HEK293 (cell line): ENCODE measurements around the gene HSPA4L.
A peak's percentile ranks its signal among the peaks of the same experiment; 100 is the strongest.

Source experiments
- CTCF ChIA-PET: fragments of 350-600 bp; formaldehyde crosslinking; extraction: SDS; loops from one replicate; lab custom pipeline; 2021; ENCODE audit warnings: antibody characterized with exemption; lab: Yijun Ruan, JAX
- POLR2A ChIA-PET: fragments of 300-600 bp; formaldehyde crosslinking; extraction: SDS; loops from one replicate; lab custom pipeline; 2020; ENCODE audit warnings: antibody characterized with exemption, inconsistent platforms; lab: Yijun Ruan, JAX
- H3K27ac ChIP-seq: fragments of 200-500 bp; sonication (Bioruptor generic); 2 replicates; pipeline ENCODE4 v1.5.1; 2014; ENCODE audit warnings: low read depth, low read length, control low read depth, inconsistent platforms; ENCODE audit errors: extremely low read depth
- H3K36me3 ChIP-seq, 2 experiments: fragments of 200-500 bp in 1 of 2; sonication (Bioruptor generic) in 1 of 2; 1 replicate in 1 of 2; 2 replicates in 1 of 2; pipeline ENCODE4 v1.5.1; 2014 to 2017; ENCODE audit warnings: inconsistent platforms in 2 of 2, low read length in 2 of 2; ENCODE audit not compliant: control insufficient read depth in 2 of 2, insufficient read depth in 1 of 2
- H3K4me1 ChIP-seq: fragments of 200-500 bp; sonication (Bioruptor generic); 2 replicates; pipeline ENCODE4 v1.5.1; 2014; ENCODE audit warnings: mild to moderate bottlenecking, low read length, inconsistent platforms; ENCODE audit not compliant: control insufficient read depth, insufficient read depth
- H3K4me3 ChIP-seq: 2 replicates; pipeline ENCODE4 v1.5.1; 2011; ENCODE audit warnings: low read depth, mild to moderate bottlenecking, control low read depth, low read length, moderate library complexity
- H3K9me3 ChIP-seq: fragments of 200-500 bp; sonication (Bioruptor generic); 2 replicates; pipeline ENCODE4 v1.5.1; 2014; ENCODE audit warnings: low read depth, low read length, inconsistent platforms; ENCODE audit not compliant: control insufficient read depth, insufficient read depth
- BCL6B ChIP-seq: fragments of 450-650 bp; formaldehyde crosslinking; IDR thresholded peaks from 2 replicates; pipeline ENCODE4 v1.5.1; 2017; ENCODE audit warnings: missing biosample characterization, missing genetic modification characterization
- EGR2 ChIP-seq: fragments of 450-650 bp; formaldehyde crosslinking; IDR thresholded peaks from 2 replicates; pipeline ENCODE4 v1.5.1; 2016; ENCODE audit warnings: low read depth, missing biosample characterization, missing genetic modification characterization
- ELK4 ChIP-seq: IDR thresholded peaks from 2 replicates; pipeline ENCODE4 v1.6.1; 2011; ENCODE audit warnings: mild to moderate bottlenecking, low read depth, low read length, borderline replicate concordance
- KLF16 ChIP-seq: fragments of 450-650 bp; formaldehyde crosslinking; IDR thresholded peaks from 2 replicates; pipeline ENCODE4 v1.5.1; 2017; ENCODE audit warnings: missing biosample characterization, missing genetic modification characterization
- SETDB1 ChIP-seq: IDR thresholded peaks from one replicate; pipeline ENCODE4 v1.6.1; 2017; ENCODE audit warnings: mild to moderate bottlenecking, low read length, moderate library complexity, mixed read lengths; ENCODE audit not compliant: insufficient read length
- ZFHX2 ChIP-seq: fragments of 450-650 bp; formaldehyde crosslinking; conservative IDR thresholded peaks from 2 replicates; pipeline ENCODE4 v1.5.1; 2016; ENCODE audit warnings: missing biosample characterization, missing genetic modification characterization
- ZFP3 ChIP-seq: fragments of 450-650 bp; formaldehyde crosslinking; IDR thresholded peaks from 2 replicates; pipeline ENCODE4 v1.5.1; 2016; ENCODE audit warnings: low read depth, missing biosample characterization, missing genetic modification characterization
- ZNF132 ChIP-seq: fragments of 450-650 bp; formaldehyde crosslinking; IDR thresholded peaks from 2 replicates; pipeline ENCODE4 v1.5.1; 2017; ENCODE audit warnings: missing biosample characterization, missing genetic modification characterization, borderline replicate concordance
- ZNF133 ChIP-seq: fragments of 450-650 bp; formaldehyde crosslinking; IDR thresholded peaks from 2 replicates; pipeline ENCODE4 v1.5.1; 2016; ENCODE audit warnings: missing biosample characterization, missing genetic modification characterization
- ZNF280D ChIP-seq: fragments of 450-650 bp; formaldehyde crosslinking; IDR thresholded peaks from 2 replicates; pipeline ENCODE4 v1.5.1; 2016; ENCODE audit warnings: missing biosample characterization, missing genetic modification characterization
- ZNF426 ChIP-seq: fragments of 450-650 bp; formaldehyde crosslinking; IDR thresholded peaks from 2 replicates; pipeline ENCODE4 v1.5.1; 2017; ENCODE audit warnings: missing biosample characterization, missing genetic modification characterization, mild to moderate bottlenecking, inconsistent platforms, moderate library complexity
- ZNF701 ChIP-seq: fragments of 450-650 bp; formaldehyde crosslinking; IDR thresholded peaks from 2 replicates; pipeline ENCODE4 v1.5.1; 2016; ENCODE audit warnings: missing biosample characterization, missing genetic modification characterization
- ZNF837 ChIP-seq: fragments of 450-650 bp; formaldehyde crosslinking; IDR thresholded peaks from 2 replicates; pipeline ENCODE4 v1.5.1; 2016; ENCODE audit warnings: missing biosample characterization, missing genetic modification characterization
- ZSCAN30 ChIP-seq: fragments of 450-650 bp; IDR thresholded peaks from 2 replicates; pipeline ENCODE4 v1.5.1; 2018; ENCODE audit warnings: missing biosample characterization, mild to moderate bottlenecking, missing genetic modification characterization, moderate library complexity

HSPA4L gene

DNA sequence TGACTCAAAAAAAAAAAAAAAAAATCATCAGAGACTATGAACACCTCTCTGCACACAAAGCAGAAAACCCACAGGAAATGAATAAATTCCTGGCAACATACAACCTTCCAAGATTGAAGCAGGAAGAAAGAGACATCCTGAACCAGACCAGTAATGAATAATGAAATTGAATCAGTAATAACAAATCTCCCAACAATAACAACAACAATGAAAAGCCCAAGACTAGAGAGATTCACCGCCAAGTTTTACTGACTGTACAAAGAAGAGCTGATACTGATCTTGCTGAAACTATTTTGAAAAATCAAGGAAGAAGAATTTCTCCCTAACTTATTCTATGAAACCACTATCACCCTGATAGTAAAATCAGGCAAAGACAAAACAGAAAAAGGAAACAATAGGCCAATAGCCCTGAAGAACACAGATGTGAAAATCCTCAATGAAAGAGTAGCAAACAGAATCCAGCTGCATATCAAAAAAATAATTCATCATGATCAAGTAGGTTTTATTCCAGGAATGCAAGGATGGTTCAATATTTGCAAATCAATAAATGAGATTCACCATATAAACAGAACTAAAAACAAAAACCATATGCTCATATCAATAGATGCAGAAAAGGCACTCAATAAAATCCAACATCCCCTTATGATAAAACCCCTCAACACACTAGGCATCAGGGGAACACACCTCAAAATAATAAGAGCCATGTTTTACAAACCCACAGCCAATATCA is 67.5 kb downstream of the HSPA4L start:
- ChIA-PET CTCF (no interaction called here), POLR2A (no interaction called here)
- TF ChIP-seq BCL6B (no peak), SETDB1 (peak; percentile 44), ZFHX2 (no peak), ZNF837 (no peak), ZNF132 (tag by site-specific recombination) (no peak), ZNF280D (tag by site-specific recombination) (0 out of 2 replicates have a peak, but pooled peaks have one; percentile 16)
- no peak overlapping the region for H3K4me3 ChIP-seq
- no peaks in the 10 kb centered on the region for H3K9me3 ChIP-seq
- H3K27ac ChIP-seq: no peak overlapping the region
- no peaks in the 10 kb centered on the region for H3K4me1 ChIP-seq
- H3K36me3 ChIP-seq: no peaks in the 10 kb centered on the region

DNA sequence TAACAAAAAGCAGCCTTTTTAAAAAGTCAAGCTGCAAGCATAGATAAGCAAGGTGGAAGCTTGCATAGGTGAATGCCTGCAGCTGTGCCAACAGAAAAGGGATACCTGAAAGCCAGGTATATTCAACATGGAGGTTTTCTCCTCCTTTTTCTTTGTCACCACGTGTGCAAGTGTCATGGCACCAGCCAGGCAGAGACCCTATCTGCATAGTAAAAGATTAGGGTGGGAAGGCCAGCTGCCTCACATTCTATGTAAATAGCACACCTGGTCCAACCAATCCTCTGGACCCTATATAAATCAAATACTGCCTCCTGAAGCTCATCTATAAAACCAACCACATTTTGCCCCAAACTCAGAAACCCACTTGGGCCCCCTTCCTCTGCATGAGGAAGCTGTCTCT is 70.5 kb downstream of the HSPA4L start:
- CTCF ChIA-PET: no interaction called here
- POLR2A ChIA-PET: no interaction called here
- Histone ChIP-seq H3K4me3 (no peak overlapping the region), H3K9me3 (no peaks in the 10 kb centered on the region), H3K27ac (no peak overlapping the region)
- TF ChIP-seq ZNF133: no peak
- no peak for TF ChIP-seq ZFP3 (tag by site-specific recombination)
- TF ChIP-seq ELK4: no peak
- no peak for TF ChIP-seq EGR2 (tag by site-specific recombination)
- TF ChIP-seq ZSCAN30 (tag by site-specific recombination): no peak
- TF ChIP-seq KLF16: no peak
- no peak for TF ChIP-seq ZNF426 (tag by site-specific recombination)
- no peak for TF ChIP-seq ZNF701 (tag by site-specific recombination)
- TF ChIP-seq BCL6B: no peak
- TF ChIP-seq, all 188 proteins: peak for 0
- Histone ChIP-seq H3K36me3 (no peaks in the 10 kb centered on the region), H3K4me1 (no peaks in the 10 kb centered on the region)
